GM21717 (cell line): ENCODE measurements around the gene NDUFS6.
"Not testable (repeated sequence)": the region's sequence is repeated elsewhere in the genome, so short reads cannot be mapped to it uniquely, and the experiment has no call there.

ENCODE experiments used
- ATAC-seq: cut with Tn5 transposase; IDR thresholded peaks from one replicate; pipeline ENCODE4 v1.9.1; 2021; ENCODE audit warnings: mild to moderate bottlenecking, moderate library complexity; ENCODE audit not compliant: unreplicated experiment

Gene NDUFS6

GRCh38 chr5:1830571-1831228 lies 29.5 kb downstream of the NDUFS6 start:
- no peak for ATAC-seq

GRCh38 chr5:1831257-1831656 lies 30.1 kb downstream of the NDUFS6 start:
- no peak for ATAC-seq

GRCh38 chr5:1831677-1832313 lies 30.6 kb downstream of the NDUFS6 start:
- ATAC-seq = no peak

- ATAC-seq = no peak
These were observed 31.5 kb downstream of the NDUFS6 start for GRCh38 chr5:1832511-1833250.

GRCh38 chr5:1833264-1834021 lies 32.2 kb downstream of the NDUFS6 start:
- ATAC-seq = no peak

- ATAC-seq = no peak
These were observed 32.9 kb downstream of the NDUFS6 start for GRCh38 chr5:1834022-1834551.

- no peak for ATAC-seq
These were observed 33.7 kb downstream of the NDUFS6 start for GRCh38 chr5:1834721-1835429.

GRCh38 chr5:1835431-1835830 lies 34.2 kb downstream of the NDUFS6 start:
- no peak for ATAC-seq

GRCh38 chr5:1836176-1836890 lies 35.1 kb downstream of the NDUFS6 start:
- no peak for ATAC-seq

GRCh38 chr5:1836891-1837880 lies 36.0 kb downstream of the NDUFS6 start:
- ATAC-seq = no peak

- ATAC-seq = no peak
These were observed 36.8 kb downstream of the NDUFS6 start for GRCh38 chr5:1838013-1838412.

GRCh38 chr5:1840071-1840547 lies 38.9 kb downstream of the NDUFS6 start:
- no peak for ATAC-seq

GRCh38 chr5:1840741-1841521 lies 39.7 kb downstream of the NDUFS6 start:
- ATAC-seq = no peak

- ATAC-seq = no peak
These were observed 41.0 kb downstream of the NDUFS6 start for GRCh38 chr5:1842004-1842819.

- not testable (repeated sequence) for ATAC-seq
These were observed 42.6 kb downstream of the NDUFS6 start for GRCh38 chr5:1843761-1844160.

GRCh38 chr5:1844708-1845436 lies 43.7 kb downstream of the NDUFS6 start:
- no peak for ATAC-seq
